ENCODE measurements around the gene TMCC2. TPM values are rescaled to one million over a fixed set of nuclear protein-coding genes. Genes with fewer than 3 reads are reported as not detected.

Gene TMCC2
- total and polyA plus RNA-seq, 4 donors = 0.69 to 8.2 (median 3.6) TPM

GRCh38 chr1:205284420-205285144 is 56.8 kb downstream of the TMCC2 start:
- intact Hi-C loops (cut with DNase I) = no loop called here
- Histone ChIP-seq H3K4me3 (ENCODE audit: low read length in 2 of 2) (no peak overlapping the region), H3K4me1 (ENCODE audit: control insufficient read depth in 1 of 2, insufficient read depth in 2 of 2, low read length in 2 of 2) (no peaks in the 10 kb centered on the region), H3K27me3 (ENCODE audit: control insufficient read depth in 1 of 2, insufficient read depth in 2 of 2, low read length in 1 of 2) (no peaks in the 10 kb centered on the region), H3K27ac (ENCODE audit: low read depth in 1 of 2, low read length in 2 of 2) (no peak overlapping the region), H3K9me3 (ENCODE audit: control insufficient read depth, low read length) (no peaks in the 10 kb centered on the region), H3K36me3 (ENCODE audit: control insufficient read depth in 1 of 2, insufficient read depth in 2 of 2, low read length in 1 of 2) (no peaks in the 10 kb centered on the region)
- peak; percentile 90 to 94 for DNase-seq
- ATAC-seq (ENCODE audit: low FRiP score) = peak; percentile 86
- WGBS, 2 donors = 88 to 91% methylated on average over 7 of the region's 7 CpGs

DNA sequence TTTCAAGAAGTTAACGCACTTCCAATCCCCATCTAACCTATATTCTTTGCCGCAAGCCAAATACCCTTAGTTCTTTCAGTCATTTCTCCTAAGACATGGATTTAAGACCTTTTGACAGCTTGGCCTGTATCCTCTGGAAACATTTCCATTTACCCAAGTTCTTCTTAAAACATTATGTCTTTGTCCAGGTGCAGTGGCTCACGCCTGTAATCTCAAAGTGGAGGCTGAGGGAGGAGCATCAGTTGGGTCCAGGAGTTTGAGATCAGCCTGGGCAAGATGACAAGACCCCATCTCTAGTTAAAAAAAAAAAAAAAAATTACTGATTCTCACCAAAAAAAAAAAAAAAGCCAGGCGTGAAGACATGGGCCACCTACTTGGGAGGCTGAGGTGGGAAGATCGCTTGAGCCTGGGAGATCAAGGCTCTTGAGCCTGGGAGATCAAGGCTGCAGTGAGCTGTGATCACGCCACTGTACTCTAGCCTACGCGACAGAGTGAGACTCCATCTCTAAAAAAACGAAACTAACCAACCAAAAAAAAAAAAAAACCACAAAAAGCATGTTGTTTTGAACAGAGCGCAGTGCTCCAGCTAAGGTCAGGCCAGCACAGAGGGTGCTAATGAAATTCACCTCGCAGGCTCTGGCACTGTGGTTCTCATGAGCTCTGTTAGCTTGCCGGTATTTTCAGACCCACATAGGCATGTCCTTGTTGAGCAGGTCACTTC is 57.8 kb downstream of the TMCC2 start:
- DNase-seq = no peak
- no peaks in the 10 kb centered on the region for H3K27me3 ChIP-seq (ENCODE audit: control insufficient read depth in 1 of 2, insufficient read depth in 2 of 2, low read length in 1 of 2)

DNA sequence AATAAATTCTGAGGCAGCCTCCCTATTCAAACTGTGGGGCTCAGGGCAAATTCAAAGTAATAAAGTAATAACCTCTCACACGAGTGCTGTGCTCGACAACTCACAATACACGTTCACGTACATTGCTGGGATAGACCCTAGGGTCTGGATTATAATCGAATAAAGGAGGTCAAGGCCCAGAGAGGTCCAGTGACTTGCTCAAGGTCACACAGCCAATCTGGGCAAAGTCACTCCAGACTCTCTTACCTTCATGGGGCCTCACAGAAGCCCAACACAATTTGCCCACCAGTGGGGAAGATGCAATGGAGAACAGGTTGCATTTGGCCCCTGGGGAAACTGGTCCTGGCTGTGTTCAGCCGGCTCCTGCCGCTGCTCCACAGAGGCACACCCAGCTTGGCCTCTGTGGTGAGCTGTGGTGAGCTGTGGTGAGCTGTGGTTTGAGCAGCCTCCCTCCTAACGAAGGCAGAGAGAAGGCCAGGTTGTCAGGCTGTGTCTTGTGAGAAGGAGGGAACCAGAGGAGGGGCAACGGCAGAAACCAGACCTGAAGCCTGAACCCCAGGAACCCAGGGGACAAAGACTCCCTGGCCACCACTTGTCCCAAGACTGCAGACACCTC is 58.7 kb downstream of the TMCC2 start:
- ATAC-seq (ENCODE audit: low FRiP score) = no peak
- Histone ChIP-seq H3K4me1 (ENCODE audit: control insufficient read depth in 1 of 2, insufficient read depth in 2 of 2, low read length in 2 of 2) (no peaks in the 10 kb centered on the region), H3K27ac (ENCODE audit: low read depth in 1 of 2, low read length in 2 of 2) (no peak overlapping the region), H3K4me3 (ENCODE audit: low read length in 2 of 2) (no peak overlapping the region), H3K9me3 (ENCODE audit: control insufficient read depth, low read length) (no peaks in the 10 kb centered on the region), H3K36me3 (ENCODE audit: control insufficient read depth in 1 of 2, insufficient read depth in 2 of 2, low read length in 1 of 2) (no peaks in the 10 kb centered on the region), H3K27me3 (ENCODE audit: control insufficient read depth in 1 of 2, insufficient read depth in 2 of 2, low read length in 1 of 2) (no peaks in the 10 kb centered on the region)
- 94 to 95% methylated on average over 9 of the region's 9 CpGs for WGBS, 2 donors
- intact Hi-C loops (cut with DNase I) = no loop called here
- no peak for DNase-seq

More for the DNA sequence above, 57.8 kb downstream of the TMCC2 start:
- Histone ChIP-seq H3K9me3 (ENCODE audit: control insufficient read depth, low read length) (no peaks in the 10 kb centered on the region), H3K4me3 (ENCODE audit: low read length in 2 of 2) (no peak overlapping the region), H3K27ac (ENCODE audit: low read depth in 1 of 2, low read length in 2 of 2) (no peak overlapping the region), H3K36me3 (ENCODE audit: control insufficient read depth in 1 of 2, insufficient read depth in 2 of 2, low read length in 1 of 2) (no peaks in the 10 kb centered on the region), H3K4me1 (ENCODE audit: control insufficient read depth in 1 of 2, insufficient read depth in 2 of 2, low read length in 2 of 2) (no peaks in the 10 kb centered on the region)
- intact Hi-C loops (cut with DNase I) = no loop called here
- 81% methylated on average over 12 of the region's 12 CpGs for WGBS, 2 donors
- no peak for ATAC-seq (ENCODE audit: low FRiP score)

DNA sequence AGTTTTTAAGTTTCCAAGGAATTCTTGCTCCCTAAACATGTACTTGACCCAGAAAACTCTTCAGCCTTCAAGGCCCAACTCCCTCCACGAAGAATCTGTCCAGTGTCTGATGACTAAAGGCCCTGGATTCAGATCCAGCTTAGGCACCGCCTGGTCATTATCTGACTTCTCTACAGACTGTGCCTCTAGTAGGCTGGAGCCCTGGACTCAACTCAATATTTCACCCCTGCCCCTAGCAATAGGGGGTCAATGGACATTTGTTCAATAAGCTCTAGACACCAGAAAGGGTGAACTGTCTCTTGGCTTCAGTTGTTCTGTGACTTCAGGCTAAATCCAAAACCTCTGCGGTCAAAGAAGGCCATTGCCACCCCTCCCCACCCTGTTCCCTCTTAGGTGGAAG is 59.3 kb downstream of the TMCC2 start:
- Histone ChIP-seq H3K4me1 (ENCODE audit: control insufficient read depth in 1 of 2, insufficient read depth in 2 of 2, low read length in 2 of 2) (no peaks in the 10 kb centered on the region), H3K36me3 (ENCODE audit: control insufficient read depth in 1 of 2, insufficient read depth in 2 of 2, low read length in 1 of 2) (no peaks in the 10 kb centered on the region), H3K4me3 (ENCODE audit: low read length in 2 of 2) (no peak overlapping the region), H3K9me3 (ENCODE audit: control insufficient read depth, low read length) (no peaks in the 10 kb centered on the region), H3K27me3 (ENCODE audit: control insufficient read depth in 1 of 2, insufficient read depth in 2 of 2, low read length in 1 of 2) (no peaks in the 10 kb centered on the region), H3K27ac (ENCODE audit: low read depth in 1 of 2, low read length in 2 of 2) (no peak overlapping the region)
- 92 to 97% methylated on average over 3 of the region's 3 CpGs for WGBS, 2 donors
- intact Hi-C loops (cut with DNase I) = no loop called here
- ATAC-seq (ENCODE audit: low FRiP score) (no peak), DNase-seq (no peak)

- Histone ChIP-seq H3K36me3 (ENCODE audit: control insufficient read depth in 1 of 2, insufficient read depth in 2 of 2, low read length in 1 of 2) (no peaks in the 10 kb centered on the region), H3K27ac (ENCODE audit: low read depth in 1 of 2, low read length in 2 of 2) (no peak overlapping the region), H3K27me3 (ENCODE audit: control insufficient read depth in 1 of 2, insufficient read depth in 2 of 2, low read length in 1 of 2) (no peaks in the 10 kb centered on the region), H3K4me1 (ENCODE audit: control insufficient read depth in 1 of 2, insufficient read depth in 2 of 2, low read length in 2 of 2) (no peaks in the 10 kb centered on the region), H3K9me3 (ENCODE audit: control insufficient read depth, low read length) (no peaks in the 10 kb centered on the region), H3K4me3 (ENCODE audit: low read length in 2 of 2) (no peak overlapping the region)
- WGBS, 2 donors = 66 to 71% methylated on average over 8 of the region's 8 CpGs
- DNase-seq (peak in 1 of 2 donors; percentile 81), ATAC-seq (ENCODE audit: low FRiP score) (peak; percentile 40)
- intact Hi-C loops (cut with DNase I) = no loop called here
Observed at GRCh38 chr1:205287767-205288559, 60.2 kb downstream of the TMCC2 start.

- WGBS, 2 donors = 93 to 94% methylated on average over 6 of the region's 6 CpGs
- H3K27ac ChIP-seq (ENCODE audit: low read depth in 1 of 2, low read length in 2 of 2) = no peak overlapping the region
- no peaks in the 10 kb centered on the region for H3K9me3 ChIP-seq (ENCODE audit: control insufficient read depth, low read length)
- DNase-seq = no peak
- intact Hi-C loops (cut with DNase I) = no loop called here
- ATAC-seq (ENCODE audit: low FRiP score) = no peak
- H3K4me1 ChIP-seq (ENCODE audit: control insufficient read depth in 1 of 2, insufficient read depth in 2 of 2, low read length in 2 of 2) = no peaks in the 10 kb centered on the region
- no peaks in the 10 kb centered on the region for H3K36me3 ChIP-seq (ENCODE audit: control insufficient read depth in 1 of 2, insufficient read depth in 2 of 2, low read length in 1 of 2)
- no peaks in the 10 kb centered on the region for H3K27me3 ChIP-seq (ENCODE audit: control insufficient read depth in 1 of 2, insufficient read depth in 2 of 2, low read length in 1 of 2)
- no peak overlapping the region for H3K4me3 ChIP-seq (ENCODE audit: low read length in 2 of 2)
Observed at GRCh38 chr1:205291596-205291995, 63.9 kb downstream of the TMCC2 start.

GRCh38 chr1:205293350-205294074 is 65.8 kb downstream of the TMCC2 start:
- Histone ChIP-seq H3K36me3 (ENCODE audit: control insufficient read depth in 1 of 2, insufficient read depth in 2 of 2, low read length in 1 of 2) (no peaks in the 10 kb centered on the region), H3K9me3 (ENCODE audit: control insufficient read depth, low read length) (no peaks in the 10 kb centered on the region), H3K27ac (ENCODE audit: low read depth in 1 of 2, low read length in 2 of 2) (no peak overlapping the region), H3K27me3 (ENCODE audit: control insufficient read depth in 1 of 2, insufficient read depth in 2 of 2, low read length in 1 of 2) (no peaks in the 10 kb centered on the region), H3K4me3 (ENCODE audit: low read length in 2 of 2) (no peak overlapping the region), H3K4me1 (ENCODE audit: control insufficient read depth in 1 of 2, insufficient read depth in 2 of 2, low read length in 2 of 2) (no peaks in the 10 kb centered on the region)
- DNase-seq (no peak), ATAC-seq (ENCODE audit: low FRiP score) (no peak)
- 97% methylated on average over 10 of the region's 10 CpGs for WGBS, 2 donors
- intact Hi-C loops (cut with DNase I) = no loop called here

All from aorta (tissue), 5 donors.